Calu3 (cell line): ENCODE data around the gene FBXW11. TPM values are rescaled to one million over a fixed set of nuclear protein-coding genes. Genes with fewer than 3 reads are reported as not detected.

Experiments
- BruUV-seq: library from RNA; stranded (reverse); fragments of 400-500 nt; replicated peaks from 2 replicates; lab custom pipeline; 2021; lab: Mats Ljungman, UMichigan
- CTCF ChIA-PET: fragments of 300-600 bp; sonication (Branson Sonifier 250); formaldehyde crosslinking; loops from one replicate; lab custom pipeline; 2022; ENCODE audit warnings: antibody characterized with exemption; lab: Charles Lee
- DNase-seq: peaks from one replicate; pipeline ENCODE4 v3.0.0; 2022
- H3K27ac Mint-ChIP-seq: one replicate; pipeline ENCODE4 v1.8.0; 2022; ENCODE audit warnings: mixed read lengths; ENCODE audit not compliant: unreplicated experiment
- H3K27me3 Mint-ChIP-seq: one replicate; pipeline ENCODE4 v1.8.0; 2022; ENCODE audit warnings: mixed read lengths; ENCODE audit not compliant: unreplicated experiment
- H3K36me3 Mint-ChIP-seq: one replicate; pipeline ENCODE4 v1.8.0; 2022; ENCODE audit warnings: mild to moderate bottlenecking, moderate library complexity, mixed read lengths; ENCODE audit not compliant: insufficient read depth, unreplicated experiment
- H3K4me1 Mint-ChIP-seq: one replicate; pipeline ENCODE4 v1.8.0; 2022; ENCODE audit warnings: mild to moderate bottlenecking, low read depth, mixed read lengths; ENCODE audit not compliant: unreplicated experiment
- H3K4me3 Mint-ChIP-seq: one replicate; pipeline ENCODE4 v1.8.0; 2022; ENCODE audit warnings: mild to moderate bottlenecking, low read depth, moderate library complexity, mixed read lengths; ENCODE audit not compliant: unreplicated experiment
- H3K9me3 Mint-ChIP-seq: one replicate; pipeline ENCODE4 v1.8.0; 2022; ENCODE audit warnings: low read depth, mixed read lengths; ENCODE audit not compliant: unreplicated experiment
- intact Hi-C: fragments of 100-400 bp; cut with micrococcal nuclease; formaldehyde crosslinking; loops from one replicate; pipeline ENCODE4 v1.10.0; 2022; ENCODE audit not compliant: unreplicated experiment
- total RNA-seq: library from RNA; stranded (reverse); gene quantifications from 2 replicates; pipeline ENCODE4 v1.2.3, GENCODE V29; 2022
- TF ChIP-seq, protein P1 (sequence below): fragments of 200-600 bp; IDR thresholded peaks from one replicate; pipeline ENCODE4 v1.8.0; 2022; ENCODE audit warnings: antibody characterized with exemption; ENCODE audit not compliant: unreplicated experiment

FBXW11 gene
- total RNA-seq, 1 experiment from 2014 or later, result 63.3 TPM

DNA sequence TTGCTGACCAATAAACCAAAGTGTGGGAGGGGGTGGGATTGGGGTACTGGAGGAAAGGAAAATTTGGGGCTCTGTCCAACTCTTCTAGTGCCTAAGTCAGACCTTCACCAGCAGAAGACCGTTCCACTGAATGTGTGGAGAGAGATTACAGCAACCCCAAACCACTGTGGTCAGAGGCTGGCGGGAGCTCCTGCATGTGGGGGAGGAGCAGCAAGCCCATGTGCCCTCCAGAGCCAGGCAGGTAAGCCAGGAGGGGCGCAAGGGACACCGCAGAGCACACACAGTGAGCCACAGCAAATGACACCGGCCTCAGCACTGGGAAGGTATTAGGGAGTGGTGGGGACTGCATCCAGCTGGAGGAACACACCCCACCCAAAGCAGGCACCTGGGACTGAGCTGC is 158.0 kb downstream of the FBXW11 start:
- DNase-seq, result no peak
- no peaks in the 10 kb centered on the region for H3K9me3 Mint-ChIP-seq
- H3K36me3 Mint-ChIP-seq, result no peaks in the 10 kb centered on the region
- BruUV-seq, result no TSS peak
- no peak overlapping the region for H3K4me3 Mint-ChIP-seq
- no peaks in the 10 kb centered on the region for H3K27me3 Mint-ChIP-seq
- CTCF ChIA-PET, result no interaction called here
- no peak overlapping the region for H3K27ac Mint-ChIP-seq
- no peaks in the 10 kb centered on the region for H3K4me1 Mint-ChIP-seq
- intact Hi-C loops, result loop anchor here (5.0 kb wide), 1 partner anchor 431 kb away; the partner anchor contains the start of gene FGF18
- TF ChIP-seq, protein P1, sequence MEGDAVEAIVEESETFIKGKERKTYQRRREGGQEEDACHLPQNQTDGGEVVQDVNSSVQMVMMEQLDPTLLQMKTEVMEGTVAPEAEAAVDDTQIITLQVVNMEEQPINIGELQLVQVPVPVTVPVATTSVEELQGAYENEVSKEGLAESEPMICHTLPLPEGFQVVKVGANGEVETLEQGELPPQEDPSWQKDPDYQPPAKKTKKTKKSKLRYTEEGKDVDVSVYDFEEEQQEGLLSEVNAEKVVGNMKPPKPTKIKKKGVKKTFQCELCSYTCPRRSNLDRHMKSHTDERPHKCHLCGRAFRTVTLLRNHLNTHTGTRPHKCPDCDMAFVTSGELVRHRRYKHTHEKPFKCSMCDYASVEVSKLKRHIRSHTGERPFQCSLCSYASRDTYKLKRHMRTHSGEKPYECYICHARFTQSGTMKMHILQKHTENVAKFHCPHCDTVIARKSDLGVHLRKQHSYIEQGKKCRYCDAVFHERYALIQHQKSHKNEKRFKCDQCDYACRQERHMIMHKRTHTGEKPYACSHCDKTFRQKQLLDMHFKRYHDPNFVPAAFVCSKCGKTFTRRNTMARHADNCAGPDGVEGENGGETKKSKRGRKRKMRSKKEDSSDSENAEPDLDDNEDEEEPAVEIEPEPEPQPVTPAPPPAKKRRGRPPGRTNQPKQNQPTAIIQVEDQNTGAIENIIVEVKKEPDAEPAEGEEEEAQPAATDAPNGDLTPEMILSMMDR, result no peak

DNA sequence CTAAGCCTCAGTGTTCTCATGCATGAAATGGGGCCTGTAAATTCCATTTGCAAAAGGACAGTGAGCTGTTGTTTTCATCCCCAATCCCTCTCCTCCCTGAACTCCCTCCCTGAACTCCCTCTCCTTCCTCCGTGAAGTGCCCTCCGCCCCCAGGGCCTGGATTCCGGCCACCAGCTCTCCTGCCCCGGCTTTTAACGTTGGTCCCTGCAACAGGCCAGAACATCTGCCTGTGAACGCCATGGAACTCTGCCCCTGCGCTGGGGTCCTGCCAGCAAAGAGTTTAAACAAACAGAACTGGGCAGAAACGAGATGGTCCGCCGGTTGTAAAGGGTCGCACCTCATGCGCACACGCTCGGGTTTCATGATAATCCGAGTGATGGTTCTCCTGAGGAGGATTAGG is 158.4 kb downstream of the FBXW11 start:
- peaks cover 2% of the 10 kb centered on the region for H3K36me3 Mint-ChIP-seq
- no TSS peak for BruUV-seq
- CTCF ChIA-PET, result no interaction called here
- DNase-seq, result no peak
- H3K27ac Mint-ChIP-seq, result no peak overlapping the region
- no peak overlapping the region for H3K4me3 Mint-ChIP-seq
- no peaks in the 10 kb centered on the region for H3K9me3 Mint-ChIP-seq
- H3K4me1 Mint-ChIP-seq, result no peaks in the 10 kb centered on the region
- no peaks in the 10 kb centered on the region for H3K27me3 Mint-ChIP-seq
- TF ChIP-seq, protein P1, result no peak
- intact Hi-C loops, result loop anchor here (5.0 kb wide), 1 partner anchor 431 kb away; the partner anchor contains the start of gene FGF18

DNA sequence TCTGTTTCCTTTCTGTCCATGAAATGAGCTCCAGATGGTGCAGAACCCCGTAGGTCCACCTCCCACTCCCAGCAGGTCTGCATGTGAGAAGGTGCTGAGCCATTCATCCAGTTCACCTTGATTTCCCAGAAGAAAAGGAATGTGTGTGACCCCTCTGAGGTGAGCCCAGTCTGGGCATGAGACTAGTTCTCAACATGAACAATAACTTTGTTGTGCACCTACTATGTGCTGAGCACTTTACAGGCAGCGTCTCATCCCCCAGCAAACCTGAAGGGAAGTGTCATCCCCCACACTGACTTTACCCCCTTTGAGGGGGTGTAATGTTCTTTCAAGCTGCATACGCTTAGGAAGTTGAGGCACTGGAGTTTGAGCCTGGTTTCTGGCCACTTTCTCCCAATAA is 159.4 kb downstream of the FBXW11 start:
- H3K27ac Mint-ChIP-seq, result no peak overlapping the region
- intact Hi-C loops, result loop anchor here (5.0 kb wide), 1 partner anchor 430 kb away; the partner anchor contains the start of gene FGF18
- no TSS peak for BruUV-seq

DNA sequence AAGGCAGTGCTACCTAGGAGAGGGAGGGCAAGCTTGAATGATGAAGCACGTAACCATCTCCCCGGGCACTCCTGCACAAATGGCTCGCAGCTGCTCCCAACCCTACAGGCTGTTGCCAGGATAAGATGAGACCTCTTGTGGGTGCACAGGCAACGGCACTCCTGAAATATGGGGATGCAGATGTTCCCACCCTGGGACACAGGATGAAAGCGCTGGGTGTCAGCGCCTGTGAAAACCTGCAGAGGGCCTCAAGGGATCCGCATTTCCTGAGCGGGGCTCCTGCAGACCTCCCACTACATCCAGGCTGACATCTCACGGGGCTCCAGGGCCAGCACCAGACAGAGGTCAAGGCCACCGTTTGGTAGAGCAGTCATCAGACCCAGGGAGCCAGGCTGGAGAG is 160.1 kb downstream of the FBXW11 start:
- CTCF ChIA-PET, result no interaction called here
- DNase-seq, result no peak
- intact Hi-C loops, result loop anchor here (5.0 kb wide), 1 partner anchor 429 kb away; the partner anchor contains the start of gene FGF18
- no peak overlapping the region for H3K27ac Mint-ChIP-seq
- TF ChIP-seq, protein P1, result no peak
- no peaks in the 10 kb centered on the region for H3K9me3 Mint-ChIP-seq
- peaks cover 5% of the 10 kb centered on the region for H3K36me3 Mint-ChIP-seq
- H3K4me1 Mint-ChIP-seq, result no peaks in the 10 kb centered on the region
- no TSS peak for BruUV-seq
- H3K4me3 Mint-ChIP-seq, result no peak overlapping the region
- no peaks in the 10 kb centered on the region for H3K27me3 Mint-ChIP-seq

More for the DNA sequence above, 159.4 kb downstream of the FBXW11 start:
- DNase-seq, result no peak
- no peak overlapping the region for H3K4me3 Mint-ChIP-seq
- H3K36me3 Mint-ChIP-seq, result peaks cover 5% of the 10 kb centered on the region
- TF ChIP-seq, protein P1, result no peak
- CTCF ChIA-PET, result no interaction called here
- no peaks in the 10 kb centered on the region for H3K9me3 Mint-ChIP-seq
- H3K4me1 Mint-ChIP-seq, result no peaks in the 10 kb centered on the region
- H3K27me3 Mint-ChIP-seq, result no peaks in the 10 kb centered on the region
